CD14-positive monocyte (primary cell): ENCODE results near the gene PREX1. TPM values are rescaled to one million over a fixed set of nuclear protein-coding genes. Genes with fewer than 3 reads are reported as not detected.

ENCODE experiments used
- DNase-seq, 3 donors: peaks; one replicate each; pipeline ENCODE4 v3.0.0-alpha.2; 2011 to 2022
- H2AFZ ChIP-seq: 2 replicates; pipeline ENCODE4 v1.6.0; 2012; ENCODE audit warnings: mild to moderate bottlenecking, low read depth, low read length, inconsistent platforms; ENCODE audit not compliant: insufficient read depth, poor library complexity, severe bottlenecking
- H3K27ac ChIP-seq, 2 donors: 1 replicate in 1 of 2; 2 replicates in 1 of 2; pipeline ENCODE4 v1.5.1; 2012 to 2013; ENCODE audit warnings: low read length in 2 of 2, control low read depth in 1 of 2, inconsistent platforms in 1 of 2, low read depth in 1 of 2, mild to moderate bottlenecking in 1 of 2
- H3K27me3 ChIP-seq, 2 donors: one replicate each; pipeline versions ENCODE4 v1.6.0 to v1.6.1; 2011 to 2013; ENCODE audit warnings: low read length in 2 of 2; ENCODE audit not compliant: control insufficient read depth in 2 of 2, insufficient read depth in 2 of 2
- H3K36me3 ChIP-seq, 2 donors: replicated peaks in 1 of 2; 1 replicate in 1 of 2; 2 replicates in 1 of 2; pipeline versions ENCODE4 v1.5.1 to v1.6.1; 2012 to 2013; ENCODE audit warnings: low read length in 2 of 2, control low read depth in 1 of 2, inconsistent platforms in 1 of 2, mild to moderate bottlenecking in 1 of 2; ENCODE audit not compliant: insufficient read depth in 2 of 2, control insufficient read depth in 1 of 2
- H3K4me1 ChIP-seq, 2 donors: 1 replicate in 1 of 2; 2 replicates in 1 of 2; pipeline versions ENCODE4 v1.5.1 to v1.6.1; 2012 to 2013; ENCODE audit warnings: low read length in 2 of 2, control low read depth in 1 of 2, inconsistent platforms in 1 of 2, mild to moderate bottlenecking in 1 of 2, moderate library complexity in 1 of 2; ENCODE audit not compliant: insufficient read depth in 2 of 2, control insufficient read depth in 1 of 2
- H3K4me2 ChIP-seq: replicated peaks from 2 replicates; pipeline ENCODE3; 2012; ENCODE audit warnings: low read length, moderate library complexity, mild to moderate bottlenecking; ENCODE audit not compliant: poor library complexity, severe bottlenecking; ENCODE audit errors: extremely low read depth
- H3K4me3 ChIP-seq, 3 experiments: fragments of 200-600 bp in 1 of 3; sonication (generic) in 1 of 3; replicated peaks in 1 of 3; 1 replicate in 2 of 3; 2 replicates in 1 of 3; pipeline ENCODE4 v1.5.1; 2011 to 2013; ENCODE audit warnings: low read length in 3 of 3, mild to moderate bottlenecking in 3 of 3, control low read depth in 2 of 3, low read depth in 2 of 3, inconsistent platforms in 1 of 3, moderate library complexity in 1 of 3
- H3K79me2 ChIP-seq: 2 replicates; pipeline ENCODE4 v1.6.0; 2012; ENCODE audit warnings: mild to moderate bottlenecking, control low read depth, inconsistent platforms, low read length, moderate library complexity; ENCODE audit not compliant: insufficient read depth
- H3K9ac ChIP-seq: 2 replicates; pipeline ENCODE4 v1.6.0; 2017; ENCODE audit warnings: low read length, mild to moderate bottlenecking; ENCODE audit not compliant: insufficient read depth, poor library complexity, severe bottlenecking
- H3K9me3 ChIP-seq, 2 donors: replicated peaks in 1 of 2; 1 replicate in 1 of 2; 2 replicates in 1 of 2; pipeline versions ENCODE4 v1.5.1 to v1.6.1; 2012 to 2013; ENCODE audit warnings: low read length in 2 of 2, control low read depth in 1 of 2; ENCODE audit not compliant: control insufficient read depth in 1 of 2, insufficient read depth in 1 of 2
- H4K20me1 ChIP-seq: 2 replicates; pipeline ENCODE4 v1.6.0; 2012; ENCODE audit warnings: mild to moderate bottlenecking, low read length, control low read depth, moderate library complexity; ENCODE audit not compliant: insufficient read depth
- H3K27ac Mint-ChIP-seq, 7 donors: one replicate each; pipeline ENCODE4 v1.8.0; 2020; ENCODE audit warnings: mild to moderate bottlenecking in 7 of 7, mixed read lengths in 7 of 7, moderate library complexity in 6 of 7, inconsistent platforms in 2 of 7
- H3K27me3 Mint-ChIP-seq, 3 donors: one replicate each; pipeline ENCODE4 v1.8.0; 2021 to 2022; ENCODE audit warnings: low read depth in 3 of 3, mild to moderate bottlenecking in 3 of 3, mixed read lengths in 3 of 3, moderate library complexity in 3 of 3, inconsistent platforms in 1 of 3
- H3K36me3 Mint-ChIP-seq, 2 donors: one replicate each; pipeline ENCODE4 v1.8.0; 2020; ENCODE audit warnings: mixed read lengths in 2 of 2, inconsistent platforms in 1 of 2, mild to moderate bottlenecking in 1 of 2
- H3K4me1 Mint-ChIP-seq: one replicate; pipeline ENCODE4 v1.8.0; 2020; ENCODE audit warnings: mild to moderate bottlenecking, mixed read lengths
- H3K4me3 Mint-ChIP-seq, 2 donors: one replicate each; pipeline ENCODE4 v1.8.0; 2020; ENCODE audit warnings: mild to moderate bottlenecking in 2 of 2, mixed read lengths in 2 of 2, moderate library complexity in 1 of 2
- H3K9me3 Mint-ChIP-seq, 7 donors: one replicate each; pipeline ENCODE4 v1.8.0; 2020 to 2022; ENCODE audit warnings: mixed read lengths in 7 of 7, mild to moderate bottlenecking in 6 of 7, moderate library complexity in 6 of 7, inconsistent platforms in 2 of 7
- WGBS: methylation state at CpG from one replicate; pipeline ENCODE4 v1.1.5; 2013; ENCODE audit warnings: missing lambda C conversion rate; ENCODE audit not compliant: insufficient coverage; 5-methylcytosine and 5-hydroxymethylcytosine counted together
- intact Hi-C, 2 donors: fragments of 100-400 bp; cut with micrococcal nuclease; formaldehyde crosslinking; loops; one replicate each; pipeline versions ENCODE4 v1.15.0 to v1.15.1; 2023
- polyA plus RNA-seq, 3 donors: library from polyadenylated mRNA; depleted of rRNA in 1 of 3; unstranded in 2 of 3; stranded (reverse) in 1 of 3; fragments of 300-500 nt in 2 of 3; fragments of >200 nt in 1 of 3; fragmentation: Illumina TruSeq in 2 of 3; gene quantifications; 1 replicate in 2 of 3; 2 replicates in 1 of 3; pipeline ENCODE4 v1.2.3, GENCODE V29; 2012 to 2021
- TF ChIP-seq, protein P1 (sequence below): fragments of 200-600 bp; IDR thresholded peaks from one replicate; pipeline ENCODE4 v1.8.0; 2022; ENCODE audit warnings: antibody characterized with exemption, mild to moderate bottlenecking

Gene PREX1
- polyA plus RNA-seq, 3 donors, result 24.3 to 114 (median 27.5) TPM

DNA sequence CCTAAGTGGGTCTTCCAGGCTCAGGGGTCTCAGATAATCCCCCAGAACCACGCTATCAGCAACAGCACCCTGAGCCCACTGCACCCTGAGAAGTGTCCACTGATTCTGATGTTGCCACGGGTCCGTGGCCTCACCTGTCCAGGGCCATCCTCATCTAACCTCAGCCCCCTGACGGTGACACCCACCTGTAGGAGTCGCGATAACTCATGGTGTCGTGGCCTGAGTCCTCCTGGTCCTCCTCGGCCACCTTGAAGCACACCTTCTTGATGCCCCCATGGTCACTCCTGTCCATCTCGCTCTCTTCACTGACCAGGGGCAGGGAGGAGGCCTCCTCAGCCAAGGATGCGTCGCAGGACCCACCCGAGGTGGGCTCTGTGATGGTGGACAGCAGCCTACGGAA, 182.1 kb downstream of the PREX1 start:
- Histone ChIP-seq H2AFZ (no peak overlapping the region), H3K4me2 (no peak overlapping the region), H3K79me2 (no peaks in the 10 kb centered on the region), H3K27me3 (no peaks in the 10 kb centered on the region), H3K36me3 (peaks cover 95 to 100% of the 10 kb centered on the region in 2 donors), H3K4me1 (no peaks in the 10 kb centered on the region), H3K27ac (peak overlapping the region in 1 of 2 donors; percentile 20), H4K20me1 (peaks cover 98% of the 10 kb centered on the region), H3K9me3 (no peaks in the 10 kb centered on the region), H3K9ac (no peak overlapping the region), H3K4me3 (no peak overlapping the region)
- Mint-ChIP-seq H3K36me3 (peaks cover 96 to 99% of the 10 kb centered on the region in 2 donors), H3K9me3 (no peaks in the 10 kb centered on the region), H3K4me1 (no peaks in the 10 kb centered on the region), H3K27me3 (no peaks in the 10 kb centered on the region), H3K27ac (peak overlapping the region in 2 of 7 donors; percentile 7 to 21), H3K4me3 (no peak overlapping the region)
- over 99% methylated on average over 11 of the region's 13 CpGs for WGBS
- no peak for DNase-seq
- TF ChIP-seq, protein P1, sequence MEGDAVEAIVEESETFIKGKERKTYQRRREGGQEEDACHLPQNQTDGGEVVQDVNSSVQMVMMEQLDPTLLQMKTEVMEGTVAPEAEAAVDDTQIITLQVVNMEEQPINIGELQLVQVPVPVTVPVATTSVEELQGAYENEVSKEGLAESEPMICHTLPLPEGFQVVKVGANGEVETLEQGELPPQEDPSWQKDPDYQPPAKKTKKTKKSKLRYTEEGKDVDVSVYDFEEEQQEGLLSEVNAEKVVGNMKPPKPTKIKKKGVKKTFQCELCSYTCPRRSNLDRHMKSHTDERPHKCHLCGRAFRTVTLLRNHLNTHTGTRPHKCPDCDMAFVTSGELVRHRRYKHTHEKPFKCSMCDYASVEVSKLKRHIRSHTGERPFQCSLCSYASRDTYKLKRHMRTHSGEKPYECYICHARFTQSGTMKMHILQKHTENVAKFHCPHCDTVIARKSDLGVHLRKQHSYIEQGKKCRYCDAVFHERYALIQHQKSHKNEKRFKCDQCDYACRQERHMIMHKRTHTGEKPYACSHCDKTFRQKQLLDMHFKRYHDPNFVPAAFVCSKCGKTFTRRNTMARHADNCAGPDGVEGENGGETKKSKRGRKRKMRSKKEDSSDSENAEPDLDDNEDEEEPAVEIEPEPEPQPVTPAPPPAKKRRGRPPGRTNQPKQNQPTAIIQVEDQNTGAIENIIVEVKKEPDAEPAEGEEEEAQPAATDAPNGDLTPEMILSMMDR, result no peak
- intact Hi-C loops, result loop anchor here in 1 of 2 donors (10.0 kb wide), 1 partner anchor 439 kb away; no protein-coding TSS in a partner anchor

DNA sequence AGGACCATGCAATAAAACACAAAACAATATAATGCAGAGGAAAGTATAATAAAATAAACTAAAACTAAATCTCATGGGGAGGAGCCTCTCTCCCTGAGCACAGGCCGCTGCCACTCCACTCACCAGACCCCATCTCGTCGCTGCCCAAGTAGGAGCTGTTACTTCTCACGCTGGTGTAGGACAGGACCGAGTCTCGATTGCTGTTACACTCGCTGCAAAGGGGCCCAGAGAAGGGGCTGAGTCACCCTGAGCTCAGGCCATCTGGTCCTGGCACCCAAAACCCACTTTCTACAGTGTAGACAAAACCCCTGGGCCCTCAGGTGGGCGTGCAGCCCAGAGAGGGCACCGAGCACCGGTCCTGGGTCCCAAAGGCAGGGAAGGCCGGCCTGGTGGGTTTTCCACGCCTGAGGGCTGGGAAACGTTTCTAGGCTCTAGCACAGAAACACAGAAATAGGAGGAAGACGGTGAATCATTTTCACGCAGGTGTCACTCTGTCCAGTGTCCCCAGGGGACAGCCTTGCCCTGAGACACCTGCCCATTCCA, 183.4 kb downstream of the PREX1 start:
- WGBS, result 95% methylated on average over 14 of the region's 15 CpGs
- peaks cover 95 to 99% of the 10 kb centered on the region in 2 donors for H3K36me3 Mint-ChIP-seq
- H3K9me3 Mint-ChIP-seq, result no peaks in the 10 kb centered on the region
- H3K9me3 ChIP-seq, result no peaks in the 10 kb centered on the region
- no peaks in the 10 kb centered on the region for H3K27me3 ChIP-seq
- no peak overlapping the region for H3K4me3 Mint-ChIP-seq
- no peak overlapping the region for H2AFZ ChIP-seq
- peaks cover 98% of the 10 kb centered on the region for H4K20me1 ChIP-seq
- H3K4me2 ChIP-seq, result no peak overlapping the region
- H3K79me2 ChIP-seq, result no peaks in the 10 kb centered on the region
- H3K4me1 Mint-ChIP-seq, result no peaks in the 10 kb centered on the region
- no peaks in the 10 kb centered on the region for H3K4me1 ChIP-seq
- no peaks in the 10 kb centered on the region for H3K27me3 Mint-ChIP-seq
- H3K4me3 ChIP-seq, result no peak overlapping the region
- intact Hi-C loops, result loop anchor here in 1 of 2 donors (10.0 kb wide), 1 partner anchor 440 kb away; no protein-coding TSS in a partner anchor
- no peak overlapping the region for H3K27ac ChIP-seq
- no peak for DNase-seq
- TF ChIP-seq, protein P1, result no peak
- H3K9ac ChIP-seq, result no peak overlapping the region
- peaks cover 95 to 100% of the 10 kb centered on the region in 2 donors for H3K36me3 ChIP-seq
- peak overlapping the region in 1 of 7 donors; percentile 74 for H3K27ac Mint-ChIP-seq
